OCI-LY3 (cell line): ENCODE results near the gene ACSM6.

Experiments
- EZH2phosphoT487 ChIP-seq: fragments of 200-600 bp; shearing (Covaris generic); IDR thresholded peaks from 2 replicates; pipeline ENCODE4 v1.6.1; 2018; ENCODE audit warnings: antibody characterized with exemption, mixed run types, low read depth
- TF ChIP-seq, protein P1 (sequence below): fragments of 200-600, 300-600 bp; sonication (generic); IDR thresholded peaks from 2 replicates; pipeline ENCODE4 v1.5.1; 2014; ENCODE audit warnings: antibody characterized with exemption, low read length, low read depth

DNA sequence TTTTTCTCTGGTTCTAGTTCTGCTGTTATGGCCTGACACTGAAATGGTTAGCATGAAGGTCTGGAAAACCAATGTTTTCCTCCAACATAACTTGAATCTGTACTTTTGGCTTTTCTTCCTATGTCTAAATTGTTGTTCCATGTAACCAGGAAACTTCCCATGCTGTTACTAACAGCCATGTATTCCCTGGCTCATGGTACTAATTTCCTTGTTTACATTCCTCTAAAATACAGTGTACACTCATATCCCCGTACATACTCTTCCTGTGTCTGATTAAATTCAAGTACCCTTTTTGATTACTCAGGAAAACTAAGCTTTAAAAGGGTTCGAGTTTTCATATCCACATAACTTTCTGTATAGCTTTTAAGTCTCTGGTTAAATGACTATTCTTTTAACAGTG is 12.3 kb upstream of the ACSM6 start:
- TF ChIP-seq, protein P1, sequence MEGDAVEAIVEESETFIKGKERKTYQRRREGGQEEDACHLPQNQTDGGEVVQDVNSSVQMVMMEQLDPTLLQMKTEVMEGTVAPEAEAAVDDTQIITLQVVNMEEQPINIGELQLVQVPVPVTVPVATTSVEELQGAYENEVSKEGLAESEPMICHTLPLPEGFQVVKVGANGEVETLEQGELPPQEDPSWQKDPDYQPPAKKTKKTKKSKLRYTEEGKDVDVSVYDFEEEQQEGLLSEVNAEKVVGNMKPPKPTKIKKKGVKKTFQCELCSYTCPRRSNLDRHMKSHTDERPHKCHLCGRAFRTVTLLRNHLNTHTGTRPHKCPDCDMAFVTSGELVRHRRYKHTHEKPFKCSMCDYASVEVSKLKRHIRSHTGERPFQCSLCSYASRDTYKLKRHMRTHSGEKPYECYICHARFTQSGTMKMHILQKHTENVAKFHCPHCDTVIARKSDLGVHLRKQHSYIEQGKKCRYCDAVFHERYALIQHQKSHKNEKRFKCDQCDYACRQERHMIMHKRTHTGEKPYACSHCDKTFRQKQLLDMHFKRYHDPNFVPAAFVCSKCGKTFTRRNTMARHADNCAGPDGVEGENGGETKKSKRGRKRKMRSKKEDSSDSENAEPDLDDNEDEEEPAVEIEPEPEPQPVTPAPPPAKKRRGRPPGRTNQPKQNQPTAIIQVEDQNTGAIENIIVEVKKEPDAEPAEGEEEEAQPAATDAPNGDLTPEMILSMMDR = no peak
- no peak for TF ChIP-seq EZH2phosphoT487
